ENCODE measurements around the gene HSP90B1. TPM values are rescaled to one million over a fixed set of nuclear protein-coding genes. Genes with fewer than 3 reads are reported as not detected.

HSP90B1 gene
- total RNA-seq, 1 donor from 2014 or later = 617 TPM

DNA sequence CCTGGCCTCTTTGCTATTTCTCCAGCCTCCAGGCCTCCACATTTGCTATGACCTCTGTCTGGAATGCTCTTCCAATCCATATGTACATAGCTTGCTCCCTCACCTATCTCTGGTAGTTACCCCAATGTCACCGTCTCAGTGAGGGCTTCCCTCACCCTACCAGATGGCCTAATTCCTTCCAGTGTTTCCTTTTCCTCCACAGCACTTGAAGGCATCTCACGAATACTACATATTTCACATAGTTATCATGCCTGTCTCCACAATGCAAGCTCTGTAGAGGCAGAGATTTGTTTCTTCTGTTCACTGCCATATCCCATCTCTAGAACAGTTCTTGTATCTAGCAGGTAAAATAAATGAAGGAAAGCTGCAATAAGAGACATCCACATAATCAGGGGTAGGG is 21.3 kb upstream of the HSP90B1 start:
- no peak for DNase-seq (ENCODE audit: low spot score)
- Mint-ChIP-seq H3K27ac (no peak overlapping the region), H3K9me3 (no peaks in the 10 kb centered on the region), H3K36me3 (ENCODE audit: low read depth) (no peaks in the 10 kb centered on the region), H3K27me3 (ENCODE audit: low read depth) (peaks cover 6% of the 10 kb centered on the region), H3K4me3 (ENCODE audit: low read depth) (no peak overlapping the region), H3K4me1 (ENCODE audit: low read depth) (peaks cover 3% of the 10 kb centered on the region)
- intact Hi-C loops (cut with micrococcal nuclease) = no loop called here

DNA sequence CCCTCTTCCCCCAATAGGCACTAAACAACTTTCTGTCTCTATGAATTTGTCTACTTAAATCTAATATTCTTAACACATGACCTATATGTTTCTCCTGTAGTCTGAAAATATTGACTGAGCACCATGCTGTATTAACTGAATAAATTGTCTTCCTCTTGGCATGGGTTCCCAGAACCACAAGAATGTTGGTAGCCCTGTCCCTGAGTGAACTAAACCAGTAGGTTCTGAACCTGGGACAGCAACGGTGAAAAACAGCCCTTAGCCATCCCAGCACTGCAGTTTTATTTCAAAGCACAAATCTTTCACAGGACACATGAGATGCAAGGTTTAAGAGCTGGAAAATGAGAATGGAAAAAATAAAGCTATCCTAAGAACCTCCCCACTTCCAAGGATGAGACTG is 20.4 kb upstream of the HSP90B1 start:
- Mint-ChIP-seq H3K9me3 (no peaks in the 10 kb centered on the region), H3K27ac (no peak overlapping the region), H3K4me1 (ENCODE audit: low read depth) (peaks cover 3% of the 10 kb centered on the region), H3K4me3 (ENCODE audit: low read depth) (no peak overlapping the region), H3K36me3 (ENCODE audit: low read depth) (no peaks in the 10 kb centered on the region), H3K27me3 (ENCODE audit: low read depth) (peaks cover 6% of the 10 kb centered on the region)
- no peak for DNase-seq (ENCODE audit: low spot score)
- intact Hi-C loops (cut with micrococcal nuclease) = no loop called here

DNA sequence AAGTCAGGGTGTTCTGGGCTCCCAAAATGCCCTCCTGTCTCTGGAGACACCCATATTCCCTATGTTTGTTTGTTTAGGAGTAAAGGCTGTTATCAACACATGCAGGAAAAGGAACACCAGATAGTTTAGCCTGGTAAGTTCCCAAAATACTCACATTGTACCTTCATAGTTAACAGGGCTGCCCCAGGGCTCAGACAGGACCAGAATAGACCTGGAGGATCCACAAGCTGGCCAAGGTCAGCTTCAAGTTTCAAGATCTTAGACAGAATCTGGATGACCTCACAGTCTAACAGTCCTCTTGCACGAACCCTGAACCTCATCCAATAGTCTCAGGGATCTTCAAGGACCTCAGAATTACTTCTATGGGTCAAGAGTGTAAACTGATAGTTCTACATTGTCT is 18.1 kb upstream of the HSP90B1 start:
- Mint-ChIP-seq H3K36me3 (ENCODE audit: low read depth) (no peaks in the 10 kb centered on the region), H3K9me3 (peaks cover 6% of the 10 kb centered on the region)
- intact Hi-C loops (cut with micrococcal nuclease) = no loop called here

DNA sequence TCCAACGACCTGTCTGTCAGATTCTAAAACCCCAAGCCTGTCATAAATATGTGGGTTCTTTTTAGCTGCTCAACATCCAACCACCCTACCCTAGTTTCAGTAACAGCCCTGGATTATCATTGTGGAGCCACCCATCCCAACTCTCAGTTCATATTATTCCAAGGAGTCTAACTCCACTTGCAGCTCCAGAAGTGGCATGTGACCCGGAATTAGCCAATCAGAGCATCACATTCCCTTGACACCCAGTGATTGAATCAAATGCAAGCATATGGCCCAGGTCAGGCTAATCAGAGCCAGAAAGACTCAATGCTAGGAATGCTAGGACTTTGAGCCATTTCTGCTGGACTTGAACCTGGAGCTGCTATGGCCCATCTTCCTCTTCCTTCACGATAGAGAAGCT is 17.1 kb upstream of the HSP90B1 start:
- intact Hi-C loops (cut with micrococcal nuclease) = no loop called here
- Mint-ChIP-seq H3K4me1 (ENCODE audit: low read depth) (no peaks in the 10 kb centered on the region), H3K9me3 (peaks cover 15% of the 10 kb centered on the region), H3K27ac (no peak overlapping the region), H3K27me3 (ENCODE audit: low read depth) (peaks cover 6% of the 10 kb centered on the region), H3K36me3 (ENCODE audit: low read depth) (peaks cover 4% of the 10 kb centered on the region), H3K4me3 (ENCODE audit: low read depth) (no peak overlapping the region)
- DNase-seq (ENCODE audit: low spot score) = no peak

More for the DNA sequence above, 18.1 kb upstream of the HSP90B1 start:
- Mint-ChIP-seq H3K27me3 (ENCODE audit: low read depth) (peaks cover 6% of the 10 kb centered on the region), H3K27ac (no peak overlapping the region), H3K4me1 (ENCODE audit: low read depth) (no peaks in the 10 kb centered on the region), H3K4me3 (ENCODE audit: low read depth) (no peak overlapping the region)
- DNase-seq (ENCODE audit: low spot score) = no peak

DNA sequence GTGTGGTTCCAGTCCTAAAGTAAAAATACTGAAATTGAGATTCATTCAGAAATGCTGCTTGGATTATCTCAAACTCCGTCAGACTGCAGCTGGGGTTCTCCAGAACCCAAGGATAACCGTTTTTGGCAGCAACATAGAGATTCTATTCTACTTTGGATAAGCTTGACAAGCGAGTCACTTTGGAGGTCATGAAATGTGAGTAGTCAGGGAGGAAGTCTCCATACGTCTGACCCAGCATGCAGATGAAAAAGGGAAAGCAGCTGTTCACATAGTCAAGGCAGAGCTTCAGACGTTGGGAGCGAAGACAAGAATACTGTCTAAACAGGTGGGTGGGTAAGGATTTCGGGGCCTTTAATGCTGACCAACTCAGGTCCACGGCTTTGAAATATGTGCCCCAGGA is 14.9 kb upstream of the HSP90B1 start:
- peaks cover 22% of the 10 kb centered on the region for H3K9me3 Mint-ChIP-seq
- peaks cover 6% of the 10 kb centered on the region for H3K27me3 Mint-ChIP-seq (ENCODE audit: low read depth)
- H3K4me3 Mint-ChIP-seq (ENCODE audit: low read depth) = no peak overlapping the region
- no peak overlapping the region for H3K27ac Mint-ChIP-seq
- peaks cover 4% of the 10 kb centered on the region for H3K36me3 Mint-ChIP-seq (ENCODE audit: low read depth)
- H3K4me1 Mint-ChIP-seq (ENCODE audit: low read depth) = no peaks in the 10 kb centered on the region
- DNase-seq (ENCODE audit: low spot score) = no peak
- intact Hi-C loops (cut with micrococcal nuclease) = no loop called here

DNA sequence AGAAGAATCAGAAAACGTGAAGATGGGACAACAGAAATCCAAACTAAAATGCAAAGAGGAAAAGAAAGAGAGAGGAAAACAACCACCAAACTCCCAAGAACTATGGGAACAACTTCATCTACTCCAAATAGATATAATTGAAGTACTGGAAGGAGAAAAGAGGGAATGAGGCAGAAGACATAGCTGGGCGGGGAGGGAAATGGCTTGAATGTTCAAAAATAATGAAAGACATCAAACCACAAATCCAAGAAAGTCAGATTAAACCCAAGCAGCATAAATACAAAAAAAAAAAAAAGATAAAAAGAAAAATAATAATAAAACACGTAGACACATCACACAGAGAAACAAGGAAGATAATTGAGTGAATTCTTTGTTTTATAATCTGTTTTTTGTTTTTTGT is 12.3 kb upstream of the HSP90B1 start:
- no peak overlapping the region for H3K4me3 Mint-ChIP-seq (ENCODE audit: low read depth)
- intact Hi-C loops (cut with micrococcal nuclease) = no loop called here
- peaks cover 22% of the 10 kb centered on the region for H3K9me3 Mint-ChIP-seq
- H3K4me1 Mint-ChIP-seq (ENCODE audit: low read depth) = no peaks in the 10 kb centered on the region
- peaks cover 2% of the 10 kb centered on the region for H3K27me3 Mint-ChIP-seq (ENCODE audit: low read depth)
- no peak overlapping the region for H3K27ac Mint-ChIP-seq
- H3K36me3 Mint-ChIP-seq (ENCODE audit: low read depth) = peaks cover 4% of the 10 kb centered on the region
- DNase-seq (ENCODE audit: low spot score) = no peak

DNA sequence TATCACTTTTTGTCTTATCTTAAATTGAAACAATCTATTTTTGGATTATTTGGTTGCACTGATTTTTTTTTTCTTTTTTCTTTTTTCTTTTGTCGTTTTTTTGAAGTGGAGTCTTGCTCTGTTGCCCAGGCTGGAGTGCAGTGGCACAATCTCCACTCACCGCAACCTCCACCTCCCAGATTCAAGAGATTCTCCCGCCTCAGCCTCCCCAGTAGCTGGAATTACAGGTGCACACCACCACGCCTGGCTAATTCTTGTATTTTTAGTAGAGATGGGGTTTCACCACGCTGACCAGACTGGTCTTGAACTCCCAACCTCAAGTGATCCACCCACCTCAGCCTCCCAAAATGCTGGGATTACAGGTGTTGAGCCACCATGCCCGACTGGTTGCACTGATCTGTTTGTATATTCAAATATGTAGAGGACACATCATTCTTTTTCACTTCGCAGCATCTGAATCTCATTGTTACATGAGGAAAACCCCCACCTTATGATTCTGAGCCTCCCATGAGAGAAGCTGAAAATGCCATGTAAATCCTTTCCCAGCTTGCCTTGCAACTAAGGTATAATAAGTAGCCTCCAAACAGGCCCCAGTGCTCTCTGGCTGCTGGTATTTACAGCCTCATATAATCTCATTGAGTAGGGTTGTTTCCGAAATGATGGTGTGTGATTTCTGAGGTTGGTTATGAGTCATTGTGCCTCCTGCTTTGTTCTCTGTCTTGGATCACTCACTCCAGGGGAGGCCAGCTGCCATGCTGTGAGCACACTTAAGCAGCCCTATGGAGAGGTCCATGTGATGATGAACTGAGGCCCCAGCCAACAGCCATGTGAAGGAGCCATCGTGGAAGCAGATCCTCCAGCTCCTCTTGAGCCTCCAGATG is 5.2 kb upstream of the HSP90B1 start:
- H3K4me3 Mint-ChIP-seq (ENCODE audit: low read depth) = peak overlapping the region; percentile 66

DNA sequence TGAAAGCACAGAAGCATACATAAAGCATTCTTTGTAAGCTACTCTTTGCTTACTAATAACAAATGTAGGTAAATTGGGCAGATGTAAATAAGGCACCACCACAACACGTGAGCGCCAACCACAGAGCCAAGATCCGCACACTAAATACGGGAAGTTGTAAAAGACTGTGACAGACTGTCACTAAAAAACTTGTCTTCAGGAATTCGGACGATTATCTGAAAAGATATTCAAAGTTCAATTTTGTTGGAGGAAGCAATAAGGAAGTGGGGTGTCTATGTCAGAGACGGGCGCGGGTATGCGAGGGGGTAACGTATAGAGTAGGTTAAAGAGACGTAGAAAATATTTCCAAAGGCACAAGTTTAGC is 1.5 kb upstream of the HSP90B1 start:
- H3K9me3 Mint-ChIP-seq = no peaks in the 10 kb centered on the region
- H3K36me3 Mint-ChIP-seq (ENCODE audit: low read depth) = peaks cover 45% of the 10 kb centered on the region
- DNase-seq (ENCODE audit: low spot score) = peak; percentile 47
- H3K4me3 Mint-ChIP-seq (ENCODE audit: low read depth) = peak overlapping the region; percentile 86
- peak overlapping the region; percentile 100 for H3K27ac Mint-ChIP-seq
- intact Hi-C loops (cut with micrococcal nuclease) = loop anchor here (1.0 to 5.0 kb wide), 5 partner anchors 37 to 529 kb away; partner anchors contain the start of genes CHST11, EID3, NFYB and TDG
- H3K4me1 Mint-ChIP-seq (ENCODE audit: low read depth) = peaks cover 47% of the 10 kb centered on the region
- no peaks in the 10 kb centered on the region for H3K27me3 Mint-ChIP-seq (ENCODE audit: low read depth)

More for the DNA sequence above, 5.2 kb upstream of the HSP90B1 start:
- Mint-ChIP-seq H3K27me3 (ENCODE audit: low read depth) (no peaks in the 10 kb centered on the region), H3K27ac (peak overlapping the region; percentile 78), H3K4me1 (ENCODE audit: low read depth) (peaks cover 36% of the 10 kb centered on the region), H3K36me3 (ENCODE audit: low read depth) (peaks cover 9% of the 10 kb centered on the region), H3K9me3 (no peaks in the 10 kb centered on the region)
- intact Hi-C loops (cut with micrococcal nuclease) = loop anchor here (1.0 to 5.0 kb wide), 4 partner anchors 47 to 532 kb away; partner anchors contain the start of genes CHST11, EID3 and NFYB
- DNase-seq (ENCODE audit: low spot score) = peak; percentile 27

DNA sequence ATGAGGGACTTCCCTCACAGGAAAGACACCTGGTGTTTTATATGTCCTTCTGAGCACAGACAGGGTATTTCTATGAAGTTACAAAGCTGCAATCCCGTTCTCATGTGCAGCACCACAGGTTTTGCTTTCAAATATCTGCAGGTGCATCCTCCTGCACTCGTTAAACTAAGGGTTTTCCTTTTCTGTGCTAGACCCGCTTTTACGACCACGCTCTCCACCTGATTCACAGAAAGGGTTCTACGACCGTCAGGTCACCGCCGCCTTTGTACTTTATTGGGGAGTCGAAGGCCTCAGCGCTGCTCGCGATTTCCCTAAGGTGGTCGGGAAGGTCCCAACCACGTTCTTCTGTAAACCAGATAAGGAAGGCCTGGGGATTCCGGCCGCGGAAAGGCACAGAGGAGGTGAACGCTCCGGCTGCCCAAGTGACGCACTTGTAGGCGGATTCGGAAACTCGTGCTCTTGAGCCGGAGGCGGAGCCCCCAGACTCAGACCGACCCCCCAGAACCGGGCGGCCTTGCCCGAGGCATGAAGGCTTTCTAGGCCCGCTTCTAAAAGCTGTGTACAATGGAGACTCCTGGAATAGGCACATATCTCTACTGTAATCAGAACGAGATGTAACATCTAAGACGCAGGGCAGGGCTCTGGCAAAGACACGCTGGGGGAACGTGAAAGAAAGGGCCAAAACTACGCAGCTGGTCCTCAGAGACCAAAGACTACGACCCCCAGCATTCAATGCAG is 995 bp upstream of the HSP90B1 start:
- H3K27ac Mint-ChIP-seq = peak overlapping the region; percentile 100
- DNase-seq (ENCODE audit: low spot score) = peak; percentile 81
- H3K9me3 Mint-ChIP-seq = no peaks in the 10 kb centered on the region
- intact Hi-C loops (cut with micrococcal nuclease) = loop anchor here (1.0 to 5.0 kb wide), 5 partner anchors 36 to 528 kb away; partner anchors contain the start of genes CHST11, EID3, NFYB and TDG
- H3K36me3 Mint-ChIP-seq (ENCODE audit: low read depth) = peaks cover 51% of the 10 kb centered on the region
- H3K4me1 Mint-ChIP-seq (ENCODE audit: low read depth) = peaks cover 46% of the 10 kb centered on the region
- peak overlapping the region; percentile 86 for H3K4me3 Mint-ChIP-seq (ENCODE audit: low read depth)
- no peaks in the 10 kb centered on the region for H3K27me3 Mint-ChIP-seq (ENCODE audit: low read depth)

DNA sequence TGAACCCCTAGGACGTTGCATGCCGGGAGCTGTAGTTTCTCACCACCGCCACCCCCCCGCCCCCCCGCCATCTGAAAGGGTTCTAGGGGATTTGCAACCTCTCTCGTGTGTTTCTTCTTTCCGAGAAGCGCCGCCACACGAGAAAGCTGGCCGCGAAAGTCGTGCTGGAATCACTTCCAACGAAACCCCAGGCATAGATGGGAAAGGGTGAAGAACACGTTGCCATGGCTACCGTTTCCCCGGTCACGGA is 501 bp upstream of the HSP90B1 start:
- Mint-ChIP-seq H3K27me3 (ENCODE audit: low read depth) (no peaks in the 10 kb centered on the region), H3K9me3 (no peaks in the 10 kb centered on the region), H3K27ac (peak overlapping the region; percentile 100), H3K4me1 (ENCODE audit: low read depth) (peaks cover 46% of the 10 kb centered on the region), H3K36me3 (ENCODE audit: low read depth) (peaks cover 55% of the 10 kb centered on the region), H3K4me3 (ENCODE audit: low read depth) (peak overlapping the region; percentile 86)
- DNase-seq (ENCODE audit: low spot score) = no peak
- intact Hi-C loops (cut with micrococcal nuclease) = loop anchor here (1.0 to 5.0 kb wide), 11 partner anchors 18 to 1401 kb away; partner anchors contain the start of genes C12orf75, CHST11, EID3 and HCFC2

DNA sequence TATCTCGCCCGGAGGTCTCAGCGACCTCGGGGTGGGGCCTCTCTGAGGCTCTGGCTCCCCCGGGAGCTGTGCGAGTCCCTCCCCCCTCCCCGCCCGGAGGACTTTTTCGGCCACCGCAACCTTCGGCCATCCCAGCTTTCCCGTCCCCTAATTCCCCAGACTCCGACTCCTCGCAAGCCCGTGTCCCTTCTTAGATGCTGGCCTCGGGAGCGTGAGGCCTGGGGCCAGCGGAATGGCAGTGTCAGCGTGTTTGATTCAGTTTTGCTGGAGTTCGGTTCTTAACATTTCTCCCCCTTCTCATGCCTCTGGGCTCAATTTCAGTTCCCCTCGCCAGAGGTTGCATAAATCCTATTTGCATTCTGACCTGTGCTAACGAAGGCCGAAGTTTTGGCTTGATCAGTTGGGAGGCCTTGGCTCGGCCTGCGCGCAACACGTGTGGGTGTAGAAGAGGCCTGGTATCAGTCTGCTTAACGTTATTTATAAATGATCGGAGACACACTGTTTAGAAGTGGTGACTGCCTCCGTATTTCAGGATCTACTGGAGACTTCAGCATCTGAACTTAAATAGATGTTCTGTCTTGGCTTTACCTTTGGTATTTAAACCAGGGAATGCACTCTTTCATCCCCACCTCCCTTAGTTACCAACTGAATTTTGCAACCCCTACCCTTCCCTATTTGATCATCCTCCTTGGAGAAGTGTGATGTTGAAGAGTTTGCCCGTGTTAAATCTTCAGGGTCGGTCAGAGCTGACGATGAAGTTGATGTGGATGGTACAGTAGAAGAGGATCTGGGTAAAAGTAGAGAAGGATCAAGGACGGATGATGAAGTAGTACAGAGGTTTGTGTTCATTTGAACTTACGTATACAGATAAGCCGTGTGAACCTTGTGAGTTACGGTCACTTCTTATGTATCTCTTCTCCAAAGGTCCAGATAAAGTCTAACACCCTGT is 851 bp downstream of the HSP90B1 start:
- Mint-ChIP-seq H3K36me3 (ENCODE audit: low read depth) (peaks cover 68% of the 10 kb centered on the region), H3K27me3 (ENCODE audit: low read depth) (no peaks in the 10 kb centered on the region), H3K9me3 (no peaks in the 10 kb centered on the region), H3K4me3 (ENCODE audit: low read depth) (peak overlapping the region; percentile 86), H3K27ac (peak overlapping the region; percentile 100), H3K4me1 (ENCODE audit: low read depth) (peaks cover 48% of the 10 kb centered on the region)
- DNase-seq (ENCODE audit: low spot score) = no peak
- intact Hi-C loops (cut with micrococcal nuclease) = loop anchor here (1.0 to 2.0 kb wide), 6 partner anchors 16 to 1400 kb away; partner anchors contain the start of genes C12orf75, HCFC2 and NT5DC3

DNA sequence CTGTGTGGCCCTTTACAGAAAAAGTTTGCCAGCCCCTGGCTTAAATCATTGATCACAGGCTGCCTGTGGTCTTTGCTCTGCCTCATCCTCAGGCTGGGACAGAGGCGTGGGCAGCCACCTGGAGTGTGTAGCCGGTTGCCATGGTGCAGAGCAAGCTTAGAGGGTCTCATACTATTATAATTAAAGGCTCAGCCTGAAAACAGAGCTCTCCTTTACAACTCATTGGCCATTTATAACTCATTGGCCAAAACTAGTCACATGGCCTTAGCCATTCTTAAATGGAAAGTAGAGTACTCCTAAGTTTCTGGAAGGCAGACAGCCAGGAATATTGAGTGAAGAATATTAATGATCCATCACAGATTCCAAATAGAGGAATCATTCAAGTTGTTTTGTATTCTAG is 3.0 kb downstream of the HSP90B1 start:
- intact Hi-C loops (cut with micrococcal nuclease) = no loop called here
- Mint-ChIP-seq H3K27ac (no peak overlapping the region), H3K9me3 (no peaks in the 10 kb centered on the region), H3K4me3 (ENCODE audit: low read depth) (peak overlapping the region; percentile 86), H3K4me1 (ENCODE audit: low read depth) (peaks cover 39% of the 10 kb centered on the region), H3K36me3 (ENCODE audit: low read depth) (peaks cover 78% of the 10 kb centered on the region), H3K27me3 (ENCODE audit: low read depth) (no peaks in the 10 kb centered on the region)
- DNase-seq (ENCODE audit: low spot score) = no peak
